Measurements from ENCODE around the gene HOXC9.
"Not testable (repeated sequence)": the region's sequence is repeated elsewhere in the genome, so short reads cannot be mapped to it uniquely, and the experiment has no call there.

HOXC9 gene

DNA sequence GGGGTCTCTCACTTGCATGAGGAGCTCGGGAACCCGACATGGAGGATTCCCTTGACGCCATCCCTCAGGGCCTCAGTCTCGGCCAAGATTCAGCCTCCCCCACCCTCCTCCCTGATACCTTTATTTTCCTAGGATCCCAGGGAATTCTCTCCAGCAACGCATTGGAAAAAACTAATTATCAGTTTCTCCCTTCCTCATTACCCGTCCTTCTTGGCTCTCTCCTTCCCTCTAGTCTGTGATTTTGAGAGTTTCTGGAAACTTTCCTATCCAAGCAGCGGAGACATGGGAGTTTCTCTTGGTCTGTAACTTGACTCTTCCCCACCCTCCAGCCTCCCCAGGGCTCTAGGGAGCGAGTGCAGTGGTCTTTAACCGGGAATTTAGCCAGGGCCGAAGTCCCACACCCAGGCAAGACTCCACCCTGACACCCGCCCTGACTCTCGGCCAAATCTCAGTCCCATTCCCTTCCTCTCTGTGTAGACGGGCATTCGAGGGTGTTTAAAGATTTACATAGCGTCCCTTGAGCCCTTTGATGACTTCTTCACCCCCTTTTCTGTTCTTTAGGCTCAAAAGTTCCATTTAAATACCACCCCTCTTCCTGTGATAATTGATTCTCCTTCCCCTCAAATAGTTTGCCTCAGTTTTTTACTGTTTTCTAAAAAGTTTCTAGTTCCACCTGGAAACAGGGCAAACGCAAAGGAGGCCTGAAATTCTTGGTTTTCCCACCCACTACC, 39.6 kb downstream of the HOXC9 start:
- H3K36me3 ChIP-seq, result no peaks in the 10 kb centered on the region
- H3K27me3 ChIP-seq, result no peaks in the 10 kb centered on the region
- no peaks in the 10 kb centered on the region for H3K9me3 ChIP-seq
- H3K27ac ChIP-seq, result peak overlapping the region; percentile 58 to 62
- peak; percentile 67 to 81 for DNase-seq
- intact Hi-C loops (cut with DNase I; ENCODE audit: low total_unique reads), result no loop called here
- TF ChIP-seq, protein P1, sequence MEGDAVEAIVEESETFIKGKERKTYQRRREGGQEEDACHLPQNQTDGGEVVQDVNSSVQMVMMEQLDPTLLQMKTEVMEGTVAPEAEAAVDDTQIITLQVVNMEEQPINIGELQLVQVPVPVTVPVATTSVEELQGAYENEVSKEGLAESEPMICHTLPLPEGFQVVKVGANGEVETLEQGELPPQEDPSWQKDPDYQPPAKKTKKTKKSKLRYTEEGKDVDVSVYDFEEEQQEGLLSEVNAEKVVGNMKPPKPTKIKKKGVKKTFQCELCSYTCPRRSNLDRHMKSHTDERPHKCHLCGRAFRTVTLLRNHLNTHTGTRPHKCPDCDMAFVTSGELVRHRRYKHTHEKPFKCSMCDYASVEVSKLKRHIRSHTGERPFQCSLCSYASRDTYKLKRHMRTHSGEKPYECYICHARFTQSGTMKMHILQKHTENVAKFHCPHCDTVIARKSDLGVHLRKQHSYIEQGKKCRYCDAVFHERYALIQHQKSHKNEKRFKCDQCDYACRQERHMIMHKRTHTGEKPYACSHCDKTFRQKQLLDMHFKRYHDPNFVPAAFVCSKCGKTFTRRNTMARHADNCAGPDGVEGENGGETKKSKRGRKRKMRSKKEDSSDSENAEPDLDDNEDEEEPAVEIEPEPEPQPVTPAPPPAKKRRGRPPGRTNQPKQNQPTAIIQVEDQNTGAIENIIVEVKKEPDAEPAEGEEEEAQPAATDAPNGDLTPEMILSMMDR (IDR thresholded peaks at IDR 0.05), result no peak
- H3K4me3 ChIP-seq, result peak overlapping the region; percentile 19 to 30
- peaks cover 5 to 70% (median 58%) of the 10 kb centered on the region in 4 donors for H3K4me1 ChIP-seq

DNA sequence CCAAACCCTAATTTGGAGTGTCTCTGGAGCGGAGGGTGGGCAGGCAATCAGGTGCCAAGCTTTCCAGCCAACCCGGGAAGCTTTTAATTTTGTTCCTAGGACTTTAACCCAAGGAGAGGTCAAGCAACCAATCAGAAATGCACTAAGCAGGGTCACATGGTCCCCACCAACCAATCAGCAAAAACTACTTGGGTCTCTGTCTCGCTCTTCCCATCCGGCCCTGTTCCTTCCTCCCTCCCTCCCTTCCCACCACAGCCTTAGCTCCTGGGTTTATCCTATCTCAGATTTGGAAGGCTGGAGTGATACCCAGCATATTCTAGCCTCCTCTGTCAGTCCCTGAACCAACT, 40.2 kb downstream of the HOXC9 start:
- intact Hi-C loops (cut with DNase I; ENCODE audit: low total_unique reads), result no loop called here
- H3K27ac ChIP-seq, result peak overlapping the region; percentile 58 to 62
- DNase-seq, result peak in 1 of 2 donors; percentile 72
- peak overlapping the region; percentile 19 to 30 for H3K4me3 ChIP-seq
- H3K36me3 ChIP-seq, result no peaks in the 10 kb centered on the region
- peaks cover 5 to 64% (median 54%) of the 10 kb centered on the region in 4 donors for H3K4me1 ChIP-seq
- no peaks in the 10 kb centered on the region for H3K9me3 ChIP-seq
- TF ChIP-seq, protein P1 (IDR thresholded peaks at IDR 0.05), result no peak
- no peaks in the 10 kb centered on the region for H3K27me3 ChIP-seq

- Histone ChIP-seq H3K27ac (peak overlapping the region in 1 of 2 donors; percentile 58), H3K4me3 (no peak overlapping the region), H3K4me1 (peaks cover 5 to 59% (median 52%) of the 10 kb centered on the region in 4 donors), H3K9me3 (no peaks in the 10 kb centered on the region), H3K27me3 (no peaks in the 10 kb centered on the region), H3K36me3 (no peaks in the 10 kb centered on the region)
- DNase-seq, result no peak
- intact Hi-C loops (cut with DNase I; ENCODE audit: low total_unique reads), result no loop called here
- TF ChIP-seq, protein P1 (IDR thresholded peaks at IDR 0.05), result no peak
Measured at GRCh38 chr12:54040648-54041047, 40.7 kb downstream of the HOXC9 start.

DNA sequence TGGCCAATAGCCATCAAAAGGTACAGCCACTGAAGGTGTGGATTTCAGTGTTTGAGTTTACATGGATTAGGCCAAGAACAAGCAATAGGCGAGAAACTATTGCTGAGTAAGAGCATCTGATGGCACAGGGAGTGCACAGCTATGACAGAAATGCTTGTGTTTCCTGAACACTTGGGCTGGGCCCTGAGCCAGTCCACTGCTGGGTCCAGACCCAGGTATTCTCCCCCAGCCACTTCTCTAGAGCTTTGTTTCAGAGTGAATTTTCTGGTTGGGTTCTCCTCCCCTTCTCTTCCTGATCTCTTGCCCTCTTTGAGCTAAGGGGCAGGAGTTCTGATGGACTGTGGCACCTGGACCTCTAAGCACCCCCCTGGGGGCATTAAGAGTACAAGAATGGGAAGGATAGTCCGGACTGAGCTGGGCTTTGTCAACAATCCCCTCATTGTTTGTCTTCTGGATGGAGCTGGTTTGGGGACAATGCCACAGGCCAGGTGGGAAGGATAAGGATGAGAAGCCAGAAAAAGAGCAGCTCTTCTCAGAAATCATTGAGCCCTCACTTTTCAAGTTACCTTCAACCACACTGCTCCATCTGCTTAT, 41.2 kb downstream of the HOXC9 start:
- TF ChIP-seq, protein P1 (IDR thresholded peaks at IDR 0.05), result no peak
- Histone ChIP-seq H3K36me3 (no peaks in the 10 kb centered on the region), H3K9me3 (no peaks in the 10 kb centered on the region), H3K4me3 (no peak overlapping the region), H3K4me1 (peaks cover 5 to 55% (median 48%) of the 10 kb centered on the region in 4 donors), H3K27me3 (no peaks in the 10 kb centered on the region), H3K27ac (no peak overlapping the region)
- intact Hi-C loops (cut with DNase I; ENCODE audit: low total_unique reads), result no loop called here
- no peak for DNase-seq

DNA sequence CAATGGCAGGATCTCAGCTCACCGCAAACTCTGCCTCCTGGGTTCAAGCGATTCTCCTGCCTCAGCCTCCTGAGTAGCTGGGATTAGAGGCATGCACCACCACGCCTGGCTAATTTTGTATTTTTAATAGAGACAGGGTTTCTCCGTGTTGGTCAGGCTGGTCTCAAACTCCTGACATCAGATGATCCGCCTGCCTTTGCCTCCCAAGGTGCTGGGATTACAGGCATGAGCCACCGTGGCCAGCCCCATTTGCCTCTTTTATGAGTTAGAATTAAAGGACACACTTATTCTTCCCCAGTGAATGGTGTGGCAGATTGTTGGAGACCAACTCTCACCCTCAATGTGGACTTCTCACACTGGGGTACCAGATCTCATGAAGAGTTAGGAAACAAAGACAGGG, 42.1 kb downstream of the HOXC9 start:
- DNase-seq; H3K4me3 ChIP-seq; H3K27ac ChIP-seq; H3K27me3 ChIP-seq; intact Hi-C loops (cut with DNase I; ENCODE audit: low total_unique reads); H3K36me3 ChIP-seq; H3K9me3 ChIP-seq: not testable (repeated sequence)
- peaks cover 5 to 46% (median 40%) of the 10 kb centered on the region in 4 donors for H3K4me1 ChIP-seq

All from tibial artery (tissue), 4 donors.